CD14-positive monocyte (primary cell): ENCODE measurements around the gene KMT2D. TPM values are rescaled to one million over a fixed set of nuclear protein-coding genes. Genes with fewer than 3 reads are reported as not detected.

Experiments
- DNase-seq, 3 donors: peaks; one replicate each; pipeline ENCODE4 v3.0.0-alpha.2; 2011 to 2022
- H2AFZ ChIP-seq: 2 replicates; pipeline ENCODE4 v1.6.0; 2012; ENCODE audit warnings: mild to moderate bottlenecking, low read depth, low read length, inconsistent platforms; ENCODE audit not compliant: insufficient read depth, poor library complexity, severe bottlenecking
- H3K27ac ChIP-seq, 2 donors: 1 replicate in 1 of 2; 2 replicates in 1 of 2; pipeline ENCODE4 v1.5.1; 2012 to 2013; ENCODE audit warnings: low read length in 2 of 2, control low read depth in 1 of 2, inconsistent platforms in 1 of 2, low read depth in 1 of 2, mild to moderate bottlenecking in 1 of 2
- H3K27me3 ChIP-seq, 2 donors: one replicate each; pipeline versions ENCODE4 v1.6.0 to v1.6.1; 2011 to 2013; ENCODE audit warnings: low read length in 2 of 2; ENCODE audit not compliant: control insufficient read depth in 2 of 2, insufficient read depth in 2 of 2
- H3K36me3 ChIP-seq, 2 donors: replicated peaks in 1 of 2; 1 replicate in 1 of 2; 2 replicates in 1 of 2; pipeline versions ENCODE4 v1.5.1 to v1.6.1; 2012 to 2013; ENCODE audit warnings: low read length in 2 of 2, control low read depth in 1 of 2, inconsistent platforms in 1 of 2, mild to moderate bottlenecking in 1 of 2; ENCODE audit not compliant: insufficient read depth in 2 of 2, control insufficient read depth in 1 of 2
- H3K4me1 ChIP-seq, 2 donors: 1 replicate in 1 of 2; 2 replicates in 1 of 2; pipeline versions ENCODE4 v1.5.1 to v1.6.1; 2012 to 2013; ENCODE audit warnings: low read length in 2 of 2, control low read depth in 1 of 2, inconsistent platforms in 1 of 2, mild to moderate bottlenecking in 1 of 2, moderate library complexity in 1 of 2; ENCODE audit not compliant: insufficient read depth in 2 of 2, control insufficient read depth in 1 of 2
- H3K4me2 ChIP-seq: replicated peaks from 2 replicates; pipeline ENCODE3; 2012; ENCODE audit warnings: low read length, moderate library complexity, mild to moderate bottlenecking; ENCODE audit not compliant: poor library complexity, severe bottlenecking; ENCODE audit errors: extremely low read depth
- H3K4me3 ChIP-seq, 3 experiments: fragments of 200-600 bp in 1 of 3; sonication (generic) in 1 of 3; replicated peaks in 1 of 3; 1 replicate in 2 of 3; 2 replicates in 1 of 3; pipeline ENCODE4 v1.5.1; 2011 to 2013; ENCODE audit warnings: low read length in 3 of 3, mild to moderate bottlenecking in 3 of 3, control low read depth in 2 of 3, low read depth in 2 of 3, inconsistent platforms in 1 of 3, moderate library complexity in 1 of 3
- H3K79me2 ChIP-seq: 2 replicates; pipeline ENCODE4 v1.6.0; 2012; ENCODE audit warnings: mild to moderate bottlenecking, control low read depth, inconsistent platforms, low read length, moderate library complexity; ENCODE audit not compliant: insufficient read depth
- H3K9ac ChIP-seq: 2 replicates; pipeline ENCODE4 v1.6.0; 2017; ENCODE audit warnings: low read length, mild to moderate bottlenecking; ENCODE audit not compliant: insufficient read depth, poor library complexity, severe bottlenecking
- H3K9me3 ChIP-seq, 2 donors: replicated peaks in 1 of 2; 1 replicate in 1 of 2; 2 replicates in 1 of 2; pipeline versions ENCODE4 v1.5.1 to v1.6.1; 2012 to 2013; ENCODE audit warnings: low read length in 2 of 2, control low read depth in 1 of 2; ENCODE audit not compliant: control insufficient read depth in 1 of 2, insufficient read depth in 1 of 2
- H4K20me1 ChIP-seq: 2 replicates; pipeline ENCODE4 v1.6.0; 2012; ENCODE audit warnings: mild to moderate bottlenecking, low read length, control low read depth, moderate library complexity; ENCODE audit not compliant: insufficient read depth
- H3K27ac Mint-ChIP-seq, 7 donors: one replicate each; pipeline ENCODE4 v1.8.0; 2020; ENCODE audit warnings: mild to moderate bottlenecking in 7 of 7, mixed read lengths in 7 of 7, moderate library complexity in 6 of 7, inconsistent platforms in 2 of 7
- H3K27me3 Mint-ChIP-seq, 3 donors: one replicate each; pipeline ENCODE4 v1.8.0; 2021 to 2022; ENCODE audit warnings: low read depth in 3 of 3, mild to moderate bottlenecking in 3 of 3, mixed read lengths in 3 of 3, moderate library complexity in 3 of 3, inconsistent platforms in 1 of 3
- H3K36me3 Mint-ChIP-seq, 2 donors: one replicate each; pipeline ENCODE4 v1.8.0; 2020; ENCODE audit warnings: mixed read lengths in 2 of 2, inconsistent platforms in 1 of 2, mild to moderate bottlenecking in 1 of 2
- H3K4me1 Mint-ChIP-seq: one replicate; pipeline ENCODE4 v1.8.0; 2020; ENCODE audit warnings: mild to moderate bottlenecking, mixed read lengths
- H3K4me3 Mint-ChIP-seq, 2 donors: one replicate each; pipeline ENCODE4 v1.8.0; 2020; ENCODE audit warnings: mild to moderate bottlenecking in 2 of 2, mixed read lengths in 2 of 2, moderate library complexity in 1 of 2
- H3K9me3 Mint-ChIP-seq, 7 donors: one replicate each; pipeline ENCODE4 v1.8.0; 2020 to 2022; ENCODE audit warnings: mixed read lengths in 7 of 7, mild to moderate bottlenecking in 6 of 7, moderate library complexity in 6 of 7, inconsistent platforms in 2 of 7
- WGBS: methylation state at CpG from one replicate; pipeline ENCODE4 v1.1.5; 2013; ENCODE audit warnings: missing lambda C conversion rate; ENCODE audit not compliant: insufficient coverage; 5-methylcytosine and 5-hydroxymethylcytosine counted together
- intact Hi-C, 2 donors: fragments of 100-400 bp; cut with micrococcal nuclease; formaldehyde crosslinking; loops; one replicate each; pipeline versions ENCODE4 v1.15.0 to v1.15.1; 2023
- polyA plus RNA-seq, 3 donors: library from polyadenylated mRNA; depleted of rRNA in 1 of 3; unstranded in 2 of 3; stranded (reverse) in 1 of 3; fragments of 300-500 nt in 2 of 3; fragments of >200 nt in 1 of 3; fragmentation: Illumina TruSeq in 2 of 3; gene quantifications; 1 replicate in 2 of 3; 2 replicates in 1 of 3; pipeline ENCODE4 v1.2.3, GENCODE V29; 2012 to 2021
- TF ChIP-seq, protein P1 (sequence below): fragments of 200-600 bp; IDR thresholded peaks from one replicate; pipeline ENCODE4 v1.8.0; 2022; ENCODE audit warnings: antibody characterized with exemption, mild to moderate bottlenecking

Gene KMT2D
- polyA plus RNA-seq, 3 donors, result 1.2 to 66.9 (median 2.7) TPM

DNA sequence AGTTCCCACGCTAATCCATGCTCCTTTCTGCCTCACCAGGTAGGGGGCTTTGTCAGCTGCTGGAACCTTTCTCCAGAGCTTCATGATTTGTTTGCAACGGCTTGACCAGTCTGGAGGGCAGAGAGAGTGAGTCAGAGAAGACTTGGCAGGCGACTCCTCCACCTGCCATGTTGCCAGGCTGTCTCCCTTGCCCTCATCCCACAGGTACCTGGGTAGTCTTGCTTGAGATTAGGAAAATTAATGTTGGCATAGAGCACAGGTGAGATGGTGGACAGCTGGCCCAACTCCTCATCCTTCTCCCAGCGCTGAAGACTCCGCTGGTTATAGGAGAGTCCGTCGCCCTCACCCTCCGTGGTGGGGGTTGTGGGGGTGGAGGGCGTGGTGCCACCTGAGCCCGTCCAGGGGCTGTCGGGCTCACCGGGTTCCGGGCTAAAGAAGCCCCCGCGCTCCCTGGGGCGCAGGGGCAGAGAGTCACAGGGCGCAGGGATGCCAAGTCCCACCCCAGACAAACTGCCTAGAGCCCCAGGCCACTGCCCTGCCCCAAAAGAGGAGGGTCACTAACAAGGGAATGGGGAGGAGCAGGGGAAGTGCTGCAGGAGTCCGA is 18.6 kb downstream of the KMT2D start:
- WGBS, result 100% methylated on average over 3 of the region's 18 CpGs
- no peak for DNase-seq
- intact Hi-C loops, result loop anchor here in 1 of 2 donors (10.0 kb wide), 1 partner anchor 47 kb away; the partner anchor contains the start of gene DDN

DNA sequence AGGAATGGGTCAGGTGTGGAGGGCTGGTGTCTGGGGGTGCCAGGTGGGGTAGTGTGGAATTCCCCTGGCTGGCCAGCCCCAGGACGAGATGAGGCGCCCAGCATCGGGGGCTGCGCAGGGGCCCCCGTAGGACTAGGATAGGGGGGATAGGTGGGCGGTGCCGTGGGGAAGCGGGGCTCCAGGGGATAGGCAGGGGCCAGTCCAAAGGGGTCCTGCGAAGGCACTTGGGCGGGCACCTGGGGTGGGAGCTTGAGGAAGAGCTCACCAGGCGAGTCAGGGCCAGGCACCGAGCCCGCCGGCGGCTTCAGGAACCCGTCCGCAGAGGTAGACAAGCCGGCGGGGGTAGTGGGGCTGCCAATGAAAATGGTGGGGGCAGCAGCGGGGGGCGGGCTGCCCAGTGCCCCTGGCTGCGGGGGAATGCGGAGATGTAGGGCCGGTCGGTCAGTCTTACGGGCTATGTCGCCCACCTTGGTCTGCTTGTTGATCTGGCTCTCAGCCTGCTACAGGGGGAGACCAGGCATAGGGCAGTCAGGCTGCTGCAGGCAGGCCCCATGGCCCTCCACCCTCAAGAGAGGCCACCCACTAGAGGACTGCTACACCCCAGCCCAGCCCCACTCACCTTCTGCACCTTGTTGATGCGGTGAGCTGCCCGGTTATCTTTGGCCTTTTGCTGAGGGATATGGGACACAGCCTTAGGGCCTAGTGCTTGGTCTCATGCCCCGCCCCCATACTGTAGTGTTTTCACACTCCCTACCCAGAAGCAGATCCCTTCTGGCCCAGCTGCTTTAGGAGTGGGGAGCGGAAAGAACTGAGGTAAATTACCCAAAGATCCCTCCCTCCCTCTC is 19.3 kb downstream of the KMT2D start:
- peaks cover 89 to 100% of the 10 kb centered on the region in 2 donors for H3K36me3 Mint-ChIP-seq
- over 99% methylated on average over 18 of the region's 31 CpGs for WGBS
- Histone ChIP-seq H4K20me1 (peaks cover 97% of the 10 kb centered on the region), H3K27ac (no peak overlapping the region), H3K4me1 (no peaks in the 10 kb centered on the region), H3K27me3 (no peaks in the 10 kb centered on the region), H3K36me3 (peaks cover 97 to 99% of the 10 kb centered on the region in 2 donors), H3K4me2 (no peak overlapping the region), H3K4me3 (no peak overlapping the region), H3K79me2 (peaks cover 14% of the 10 kb centered on the region), H3K9me3 (no peaks in the 10 kb centered on the region), H2AFZ (no peak overlapping the region), H3K9ac (no peak overlapping the region)
- no peak for DNase-seq
- TF ChIP-seq, protein P1, sequence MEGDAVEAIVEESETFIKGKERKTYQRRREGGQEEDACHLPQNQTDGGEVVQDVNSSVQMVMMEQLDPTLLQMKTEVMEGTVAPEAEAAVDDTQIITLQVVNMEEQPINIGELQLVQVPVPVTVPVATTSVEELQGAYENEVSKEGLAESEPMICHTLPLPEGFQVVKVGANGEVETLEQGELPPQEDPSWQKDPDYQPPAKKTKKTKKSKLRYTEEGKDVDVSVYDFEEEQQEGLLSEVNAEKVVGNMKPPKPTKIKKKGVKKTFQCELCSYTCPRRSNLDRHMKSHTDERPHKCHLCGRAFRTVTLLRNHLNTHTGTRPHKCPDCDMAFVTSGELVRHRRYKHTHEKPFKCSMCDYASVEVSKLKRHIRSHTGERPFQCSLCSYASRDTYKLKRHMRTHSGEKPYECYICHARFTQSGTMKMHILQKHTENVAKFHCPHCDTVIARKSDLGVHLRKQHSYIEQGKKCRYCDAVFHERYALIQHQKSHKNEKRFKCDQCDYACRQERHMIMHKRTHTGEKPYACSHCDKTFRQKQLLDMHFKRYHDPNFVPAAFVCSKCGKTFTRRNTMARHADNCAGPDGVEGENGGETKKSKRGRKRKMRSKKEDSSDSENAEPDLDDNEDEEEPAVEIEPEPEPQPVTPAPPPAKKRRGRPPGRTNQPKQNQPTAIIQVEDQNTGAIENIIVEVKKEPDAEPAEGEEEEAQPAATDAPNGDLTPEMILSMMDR, result no peak
- no peaks in the 10 kb centered on the region for H3K4me1 Mint-ChIP-seq
- intact Hi-C loops, result loop anchor here in 1 of 2 donors (10.0 kb wide), 1 partner anchor 46 kb away; the partner anchor contains the start of gene DDN
- no peaks in the 10 kb centered on the region for H3K27me3 Mint-ChIP-seq
- peak overlapping the region in 1 of 7 donors; percentile 70 for H3K27ac Mint-ChIP-seq
- H3K4me3 Mint-ChIP-seq, result no peak overlapping the region
- H3K9me3 Mint-ChIP-seq, result no peaks in the 10 kb centered on the region

More for the DNA sequence above, 18.6 kb downstream of the KMT2D start:
- no peaks in the 10 kb centered on the region for H3K9me3 Mint-ChIP-seq
- H3K27ac Mint-ChIP-seq, result peak overlapping the region in 2 of 7 donors; percentile 8 to 21
- Histone ChIP-seq H3K27ac (no peak overlapping the region), H4K20me1 (peaks cover 97% of the 10 kb centered on the region), H3K9me3 (no peaks in the 10 kb centered on the region), H3K27me3 (no peaks in the 10 kb centered on the region), H2AFZ (no peak overlapping the region), H3K4me2 (no peak overlapping the region), H3K4me3 (no peak overlapping the region), H3K4me1 (no peaks in the 10 kb centered on the region), H3K79me2 (peaks cover 12% of the 10 kb centered on the region), H3K36me3 (peaks cover 100% of the 10 kb centered on the region in 2 donors), H3K9ac (no peak overlapping the region)
- TF ChIP-seq, protein P1, result no peak
- H3K27me3 Mint-ChIP-seq, result no peaks in the 10 kb centered on the region
- H3K36me3 Mint-ChIP-seq, result peaks cover 92 to 100% of the 10 kb centered on the region in 2 donors
- no peaks in the 10 kb centered on the region for H3K4me1 Mint-ChIP-seq
- H3K4me3 Mint-ChIP-seq, result no peak overlapping the region
